ENCODE results near the gene RALA. TPM values are rescaled to one million over a fixed set of nuclear protein-coding genes. Genes with fewer than 3 reads are reported as not detected.

The RALA gene
- total RNA-seq, 1 experiment from 2014 or later = 27.3 TPM

DNA sequence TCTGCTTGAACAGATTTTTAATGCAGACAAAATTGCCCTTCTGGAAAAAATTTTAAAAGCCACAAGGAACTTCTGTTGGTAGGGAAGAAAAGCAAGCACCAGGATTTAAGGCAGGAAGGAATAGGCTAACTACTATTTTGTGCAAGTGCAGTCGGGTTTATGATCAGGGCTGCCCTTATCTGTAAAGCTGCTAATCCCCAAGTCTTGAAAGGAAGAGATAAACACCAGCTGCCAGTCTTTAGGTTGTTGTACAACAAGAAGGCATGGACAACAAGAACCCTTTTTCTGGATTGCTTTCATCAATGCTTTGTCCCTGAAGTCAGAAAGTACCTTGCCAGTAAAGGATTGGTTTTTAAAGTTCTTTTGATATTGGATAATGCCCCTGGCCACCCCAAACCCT, 40.7 kb downstream of the RALA start:
- DNase-seq (ENCODE audit: low read depth, low spot score) (no peak), ATAC-seq (no peak)
- no TSS peak for BruUV-seq (replicated peaks)
- ChIA-PET CTCF (no interaction called here), POLR2A (no interaction called here), RAD21 (ENCODE audit: low non-redundant PET in 1 of 2, low total read pairs in 2 of 2, uncharacterized antibody in 2 of 2, unreplicated experiment in 2 of 2) (no interaction called here)
- Histone ChIP-seq H3K36me3 (ENCODE audit: control insufficient read depth in 1 of 2, insufficient read depth in 2 of 2, low read length in 2 of 2) (no peaks in the 10 kb centered on the region), H3K9me3 (ENCODE audit: control insufficient read depth in 1 of 2, insufficient read depth in 1 of 2, low read depth in 1 of 2, low read length in 2 of 2) (no peaks in the 10 kb centered on the region), H4K20me1 (ENCODE audit: insufficient read depth) (no peaks in the 10 kb centered on the region), H3K27me3 (ENCODE audit: insufficient read depth, low read length) (no peaks in the 10 kb centered on the region), H3K4me2 (ENCODE audit: low read length) (no peak overlapping the region), H3K9ac (ENCODE audit: low read length) (no peak overlapping the region), H3K4me3 (replicated peaks in 1 of 2; ENCODE audit: low read depth in 1 of 2, low read length in 2 of 2) (no peak overlapping the region), H3K4me1 (ENCODE audit: control insufficient read depth in 1 of 2, insufficient read depth in 2 of 2, low read length in 2 of 2) (peaks cover 0 to 8% of the 10 kb centered on the region in 2 experiments; a peak in 1 of 4 replicates), H2AFZ (ENCODE audit: low read depth, low read length, poor library complexity, severe bottlenecking) (no peak overlapping the region), H3K27ac (ENCODE audit: low read depth, low read length) (no peak overlapping the region), H3K9me2 (ENCODE audit: insufficient read depth) (no peaks in the 10 kb centered on the region), H3K79me2 (ENCODE audit: insufficient read depth, low read length) (peaks cover 9% of the 10 kb centered on the region)
- TF ChIP-seq, protein P1, sequence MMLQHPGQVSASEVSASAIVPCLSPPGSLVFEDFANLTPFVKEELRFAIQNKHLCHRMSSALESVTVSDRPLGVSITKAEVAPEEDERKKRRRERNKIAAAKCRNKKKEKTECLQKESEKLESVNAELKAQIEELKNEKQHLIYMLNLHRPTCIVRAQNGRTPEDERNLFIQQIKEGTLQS (IDR thresholded peaks at IDR 0.05) = no peak
- TF ChIP-seq, protein P2, sequence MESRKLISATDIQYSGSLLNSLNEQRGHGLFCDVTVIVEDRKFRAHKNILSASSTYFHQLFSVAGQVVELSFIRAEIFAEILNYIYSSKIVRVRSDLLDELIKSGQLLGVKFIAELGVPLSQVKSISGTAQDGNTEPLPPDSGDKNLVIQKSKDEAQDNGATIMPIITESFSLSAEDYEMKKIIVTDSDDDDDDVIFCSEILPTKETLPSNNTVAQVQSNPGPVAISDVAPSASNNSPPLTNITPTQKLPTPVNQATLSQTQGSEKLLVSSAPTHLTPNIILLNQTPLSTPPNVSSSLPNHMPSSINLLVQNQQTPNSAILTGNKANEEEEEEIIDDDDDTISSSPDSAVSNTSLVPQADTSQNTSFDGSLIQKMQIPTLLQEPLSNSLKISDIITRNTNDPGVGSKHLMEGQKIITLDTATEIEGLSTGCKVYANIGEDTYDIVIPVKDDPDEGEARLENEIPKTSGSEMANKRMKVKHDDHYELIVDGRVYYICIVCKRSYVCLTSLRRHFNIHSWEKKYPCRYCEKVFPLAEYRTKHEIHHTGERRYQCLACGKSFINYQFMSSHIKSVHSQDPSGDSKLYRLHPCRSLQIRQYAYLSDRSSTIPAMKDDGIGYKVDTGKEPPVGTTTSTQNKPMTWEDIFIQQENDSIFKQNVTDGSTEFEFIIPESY (IDR thresholded peaks at IDR 0.05; ENCODE audit: extremely low read depth, insufficient replicate concordance, low read length) = no peak
- TF ChIP-seq, protein P3, sequence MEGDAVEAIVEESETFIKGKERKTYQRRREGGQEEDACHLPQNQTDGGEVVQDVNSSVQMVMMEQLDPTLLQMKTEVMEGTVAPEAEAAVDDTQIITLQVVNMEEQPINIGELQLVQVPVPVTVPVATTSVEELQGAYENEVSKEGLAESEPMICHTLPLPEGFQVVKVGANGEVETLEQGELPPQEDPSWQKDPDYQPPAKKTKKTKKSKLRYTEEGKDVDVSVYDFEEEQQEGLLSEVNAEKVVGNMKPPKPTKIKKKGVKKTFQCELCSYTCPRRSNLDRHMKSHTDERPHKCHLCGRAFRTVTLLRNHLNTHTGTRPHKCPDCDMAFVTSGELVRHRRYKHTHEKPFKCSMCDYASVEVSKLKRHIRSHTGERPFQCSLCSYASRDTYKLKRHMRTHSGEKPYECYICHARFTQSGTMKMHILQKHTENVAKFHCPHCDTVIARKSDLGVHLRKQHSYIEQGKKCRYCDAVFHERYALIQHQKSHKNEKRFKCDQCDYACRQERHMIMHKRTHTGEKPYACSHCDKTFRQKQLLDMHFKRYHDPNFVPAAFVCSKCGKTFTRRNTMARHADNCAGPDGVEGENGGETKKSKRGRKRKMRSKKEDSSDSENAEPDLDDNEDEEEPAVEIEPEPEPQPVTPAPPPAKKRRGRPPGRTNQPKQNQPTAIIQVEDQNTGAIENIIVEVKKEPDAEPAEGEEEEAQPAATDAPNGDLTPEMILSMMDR (IDR thresholded peaks at IDR 0.05 in 2 of 3, conservative IDR thresholded peaks at IDR 0.05 in 1 of 3; ENCODE audit: borderline replicate concordance in 1 of 3, insufficient read depth in 1 of 3, low read depth in 2 of 3, low read length in 2 of 3) = no peak
- TF ChIP-seq RAD21 (IDR thresholded peaks at IDR 0.05; ENCODE audit: low read depth) = no peak
- TF ChIP-seq TCF7L2 (IDR thresholded peaks at IDR 0.05; ENCODE audit: borderline replicate concordance, extremely low read depth, insufficient read depth, insufficient read length) = no peak
- intact Hi-C loops (cut with micrococcal nuclease) = no loop called here
